DOHH2 (cell line): Measurements from ENCODE around the gene MEIS3.

Experiments
- H3F3A ChIP-seq: fragments of 200-600 bp; sonication (generic), shearing (Covaris generic); 2 replicates; pipeline ENCODE4 v1.6.0; 2016; ENCODE audit warnings: antibody characterized with exemption, mild to moderate bottlenecking; ENCODE audit not compliant: control insufficient read depth, insufficient read depth
- H3K27ac ChIP-seq: fragments of 200-600 bp; sonication (generic); 2 replicates; pipeline ENCODE4 v1.5.1; 2014; ENCODE audit warnings: low read depth, mild to moderate bottlenecking, low read length, moderate library complexity
- H3K27me3 ChIP-seq: fragments of 200-600 bp; sonication (generic); 2 replicates; pipeline ENCODE4 v1.6.1; 2014; ENCODE audit warnings: mild to moderate bottlenecking, low read length, mixed read lengths; ENCODE audit not compliant: control insufficient read depth
- H3K36me3 ChIP-seq: fragments of 200-600 bp; sonication (generic); 2 replicates; pipeline ENCODE4 v1.6.1; 2014; ENCODE audit warnings: mild to moderate bottlenecking, low read length, moderate library complexity, mixed read lengths; ENCODE audit not compliant: control insufficient read depth
- H3K4me1 ChIP-seq: fragments of 200-600 bp; sonication (generic); 2 replicates; pipeline ENCODE4 v1.6.1; 2014; ENCODE audit warnings: mild to moderate bottlenecking, low read length, mixed read lengths; ENCODE audit not compliant: control insufficient read depth
- H3K4me2 ChIP-seq: fragments of 200-600 bp; sonication (generic); 2 replicates; pipeline ENCODE4 v1.6.0; 2014; ENCODE audit warnings: mild to moderate bottlenecking, low read length, moderate library complexity
- H3K4me3 ChIP-seq: fragments of 200-600 bp; sonication (generic); 2 replicates; pipeline ENCODE4 v1.5.1; 2014; ENCODE audit warnings: mild to moderate bottlenecking, low read length, mixed read lengths
- H3K79me2 ChIP-seq: fragments of 200-600 bp; sonication (generic); 2 replicates; pipeline ENCODE4 v1.6.1; 2014; ENCODE audit warnings: mild to moderate bottlenecking, low read length, mixed read lengths; ENCODE audit not compliant: control insufficient read depth
- H3K9me2 ChIP-seq: fragments of 200-600 bp; sonication (generic); replicated peaks from 2 replicates; pipeline ENCODE4 v1.6.1; 2014; ENCODE audit warnings: mild to moderate bottlenecking, low read length, mixed read lengths; ENCODE audit not compliant: control insufficient read depth
- H3K9me3 ChIP-seq: fragments of 200-600 bp; sonication (generic); 2 replicates; pipeline ENCODE4 v1.6.1; 2014; ENCODE audit warnings: antibody characterized with exemption, low read length, mixed read lengths; ENCODE audit not compliant: control insufficient read depth, insufficient read depth
- H4K20me1 ChIP-seq: fragments of 200-600 bp; sonication (generic); 2 replicates; pipeline ENCODE4 v1.6.0; 2014; ENCODE audit warnings: low read depth, mild to moderate bottlenecking, antibody characterized with exemption, low read length, moderate library complexity; ENCODE audit not compliant: control insufficient read depth, insufficient read depth
- EZH2phosphoT487 ChIP-seq: fragments of 200-600 bp; sonication (generic); IDR thresholded peaks from 2 replicates; pipeline ENCODE4 v1.6.1; 2017; ENCODE audit warnings: borderline replicate concordance, mild to moderate bottlenecking, antibody characterized with exemption, low read length, moderate library complexity, mixed read lengths
- TF ChIP-seq, protein P1 (sequence below): fragments of 200-600 bp; sonication (generic); IDR thresholded peaks from one replicate; pipeline ENCODE4 v1.5.1; 2014; ENCODE audit warnings: antibody characterized with exemption, mild to moderate bottlenecking, low read depth, low read length; ENCODE audit not compliant: poor library complexity, severe bottlenecking

The MEIS3 gene

DNA sequence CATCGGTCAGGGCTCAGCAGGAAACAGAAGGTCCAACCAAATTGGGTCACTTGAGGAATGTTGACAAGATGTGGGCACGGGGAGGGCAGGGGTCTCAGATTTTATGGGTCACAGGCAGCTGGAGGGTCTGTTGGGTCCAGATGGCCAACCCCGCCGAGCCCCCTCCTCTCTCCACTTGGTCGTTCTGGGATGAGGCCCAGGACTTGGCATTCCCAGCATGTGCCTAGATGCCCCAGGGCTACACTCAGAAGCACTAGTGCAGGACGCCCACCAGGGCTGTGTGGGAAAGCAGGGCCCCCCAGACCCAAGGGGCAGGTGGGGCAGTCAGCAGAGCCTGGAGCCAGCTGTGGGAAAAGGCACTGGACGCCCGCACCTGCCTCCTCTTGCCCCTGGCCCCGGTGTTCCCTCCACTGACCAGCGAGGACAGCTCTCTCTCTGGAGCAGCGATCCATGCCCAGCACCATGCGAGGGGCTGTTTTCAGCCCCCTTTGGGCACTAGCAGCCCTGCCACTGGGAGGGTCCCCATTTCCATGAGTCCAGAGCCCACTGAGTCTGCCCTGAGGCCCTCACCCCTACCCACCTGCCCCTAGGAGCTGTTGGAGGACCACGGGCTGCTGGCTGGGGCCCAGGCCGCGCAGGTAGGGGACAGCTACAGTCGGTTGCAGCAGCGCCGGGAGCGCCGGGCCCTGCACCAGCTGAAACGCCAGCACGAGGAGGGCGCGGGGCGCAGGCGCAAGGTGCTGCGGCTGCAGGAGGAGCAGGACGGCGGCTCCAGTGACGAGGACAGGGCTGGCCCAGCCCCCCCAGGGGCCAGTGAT is 44.2 kb downstream of the MEIS3 start:
- H3K4me2 ChIP-seq: no peak overlapping the region
- H3K4me1 ChIP-seq: peaks cover 11% of the 10 kb centered on the region
- H3F3A ChIP-seq: no peaks in the 10 kb centered on the region; the same call in 1 of the 2 replicates
- no peak overlapping the region for H3K27ac ChIP-seq
- no peaks in the 10 kb centered on the region for H3K9me3 ChIP-seq
- no peak overlapping the region for H3K4me3 ChIP-seq
- no peaks in the 10 kb centered on the region for H3K27me3 ChIP-seq
- no peaks in the 10 kb centered on the region for H3K79me2 ChIP-seq
- no peaks in the 10 kb centered on the region for H3K9me2 ChIP-seq
- H4K20me1 ChIP-seq: no peaks in the 10 kb centered on the region
- TF ChIP-seq, protein P1, sequence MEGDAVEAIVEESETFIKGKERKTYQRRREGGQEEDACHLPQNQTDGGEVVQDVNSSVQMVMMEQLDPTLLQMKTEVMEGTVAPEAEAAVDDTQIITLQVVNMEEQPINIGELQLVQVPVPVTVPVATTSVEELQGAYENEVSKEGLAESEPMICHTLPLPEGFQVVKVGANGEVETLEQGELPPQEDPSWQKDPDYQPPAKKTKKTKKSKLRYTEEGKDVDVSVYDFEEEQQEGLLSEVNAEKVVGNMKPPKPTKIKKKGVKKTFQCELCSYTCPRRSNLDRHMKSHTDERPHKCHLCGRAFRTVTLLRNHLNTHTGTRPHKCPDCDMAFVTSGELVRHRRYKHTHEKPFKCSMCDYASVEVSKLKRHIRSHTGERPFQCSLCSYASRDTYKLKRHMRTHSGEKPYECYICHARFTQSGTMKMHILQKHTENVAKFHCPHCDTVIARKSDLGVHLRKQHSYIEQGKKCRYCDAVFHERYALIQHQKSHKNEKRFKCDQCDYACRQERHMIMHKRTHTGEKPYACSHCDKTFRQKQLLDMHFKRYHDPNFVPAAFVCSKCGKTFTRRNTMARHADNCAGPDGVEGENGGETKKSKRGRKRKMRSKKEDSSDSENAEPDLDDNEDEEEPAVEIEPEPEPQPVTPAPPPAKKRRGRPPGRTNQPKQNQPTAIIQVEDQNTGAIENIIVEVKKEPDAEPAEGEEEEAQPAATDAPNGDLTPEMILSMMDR: no peak
- TF ChIP-seq EZH2phosphoT487: no peak
- peaks cover 82% of the 10 kb centered on the region for H3K36me3 ChIP-seq

DNA sequence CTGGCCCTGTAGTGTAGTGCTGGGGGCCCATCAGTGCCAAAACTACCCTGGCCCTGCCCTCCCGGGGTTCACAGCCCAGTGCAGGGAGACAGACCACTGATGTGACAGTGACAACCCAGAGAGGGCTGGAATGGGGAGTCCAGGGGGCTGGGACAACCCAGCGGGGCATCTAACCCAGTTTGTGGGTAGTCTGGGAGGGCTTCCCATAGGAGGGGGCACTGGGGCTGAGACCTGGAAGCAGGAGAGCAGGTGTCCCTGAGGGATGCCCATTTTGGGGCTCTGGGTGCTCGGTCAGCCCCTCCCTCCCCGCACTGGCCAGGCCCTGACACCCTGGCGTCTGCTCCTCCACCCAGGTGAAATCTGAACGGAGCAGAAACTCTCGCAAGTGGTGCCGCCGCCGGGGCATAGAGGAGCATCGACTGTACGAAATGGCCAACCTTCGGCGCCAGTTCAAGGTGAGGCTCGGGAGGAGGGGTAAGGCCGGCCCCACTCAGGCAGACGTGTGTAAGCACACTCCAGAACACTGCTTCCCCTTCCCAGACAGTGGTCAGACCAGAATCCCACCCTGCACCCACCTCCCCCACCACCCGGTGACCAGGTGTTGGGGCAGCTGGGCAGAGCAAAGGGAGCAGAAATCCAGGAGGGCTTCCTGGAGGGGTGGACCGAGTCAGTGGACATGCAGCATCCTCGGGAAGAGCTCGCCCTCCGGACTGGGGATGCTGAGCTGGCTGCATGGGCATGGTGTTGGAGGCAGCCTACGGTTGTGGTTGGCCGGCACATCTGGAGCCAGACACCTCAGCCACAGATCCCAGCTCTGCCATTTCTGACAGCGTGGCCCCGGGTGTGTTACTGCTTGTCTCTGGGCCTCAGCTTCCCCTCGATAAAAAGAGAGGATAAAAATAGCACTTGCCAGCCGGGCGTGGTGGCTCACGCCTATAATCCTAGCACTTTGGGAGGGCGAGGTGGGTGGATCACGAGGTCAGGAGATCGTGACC is 45.8 kb downstream of the MEIS3 start:
- Histone ChIP-seq H3K4me2 (no peak overlapping the region), H3K4me1 (no peaks in the 10 kb centered on the region), H3K27ac (no peak overlapping the region), H3K9me2 (no peaks in the 10 kb centered on the region), H3K27me3 (no peaks in the 10 kb centered on the region), H3K4me3 (no peak overlapping the region), H3F3A (no peaks in the 10 kb centered on the region), H3K9me3 (no peaks in the 10 kb centered on the region), H3K36me3 (peaks cover 87% of the 10 kb centered on the region), H4K20me1 (no peaks in the 10 kb centered on the region), H3K79me2 (no peaks in the 10 kb centered on the region)
- TF ChIP-seq, protein P1: no peak
- TF ChIP-seq EZH2phosphoT487: no peak

DNA sequence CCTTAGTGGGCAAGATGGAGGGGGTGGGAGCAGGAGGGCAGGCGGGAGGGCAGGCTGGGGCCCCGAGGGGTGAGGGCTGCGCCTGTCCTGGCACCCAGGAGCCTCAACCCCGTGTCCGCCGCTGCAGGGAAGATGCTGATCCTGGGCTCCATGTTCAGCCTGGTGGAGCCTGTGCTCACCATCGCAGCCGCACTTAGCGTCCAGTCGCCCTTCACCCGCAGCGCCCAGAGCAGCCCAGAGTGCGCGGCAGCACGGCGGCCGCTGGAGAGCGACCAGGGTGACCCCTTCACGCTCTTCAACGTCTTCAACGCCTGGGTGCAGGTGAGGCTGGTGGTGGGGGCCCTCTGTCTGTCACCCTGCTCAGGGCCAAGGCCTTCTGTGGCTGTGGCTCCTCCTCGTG is 46.7 kb downstream of the MEIS3 start:
- Histone ChIP-seq H3K79me2 (no peaks in the 10 kb centered on the region), H3K9me2 (no peaks in the 10 kb centered on the region), H3K9me3 (no peaks in the 10 kb centered on the region), H3K27ac (no peak overlapping the region), H3K4me2 (no peak overlapping the region), H3K36me3 (peaks cover 84% of the 10 kb centered on the region), H3K27me3 (no peaks in the 10 kb centered on the region), H4K20me1 (no peaks in the 10 kb centered on the region), H3F3A (no peaks in the 10 kb centered on the region), H3K4me3 (no peak overlapping the region), H3K4me1 (no peaks in the 10 kb centered on the region)
- TF ChIP-seq, protein P1: no peak
- TF ChIP-seq EZH2phosphoT487: no peak
